Effector memory CD4-positive, alpha-beta T cell (primary cell): ENCODE measurements around the gene SH3PXD2B.
"Not testable (repeated sequence)": the region's sequence is repeated elsewhere in the genome, so short reads cannot be mapped to it uniquely, and the experiment has no call there.

ENCODE experiments used
- DNase-seq, 3 donors: peaks; one replicate each; pipeline ENCODE4 v3.0.0-alpha.2; 2020
- H3K27ac ChIP-seq: 2 replicates; pipeline ENCODE4 v1.7.0; 2013; ENCODE audit warnings: mild to moderate bottlenecking, low read length, moderate library complexity; ENCODE audit not compliant: insufficient read depth, poor library complexity, severe bottlenecking
- H3K27me3 ChIP-seq: replicated peaks from 2 replicates; pipeline ENCODE4 v1.7.0; 2013; ENCODE audit warnings: mild to moderate bottlenecking, low read length; ENCODE audit not compliant: insufficient read depth, control insufficient read depth, poor library complexity, severe bottlenecking
- H3K36me3 ChIP-seq: 2 replicates; pipeline ENCODE4 v1.7.0; 2013; ENCODE audit warnings: mild to moderate bottlenecking, low read length, moderate library complexity; ENCODE audit not compliant: control insufficient read depth, insufficient read depth
- H3K4me1 ChIP-seq: 2 replicates; pipeline ENCODE4 v1.7.0; 2013; ENCODE audit warnings: low read length, mild to moderate bottlenecking; ENCODE audit not compliant: control insufficient read depth, insufficient read depth, poor library complexity, severe bottlenecking
- H3K4me3 ChIP-seq: 2 replicates; pipeline ENCODE4 v1.7.0; 2013; ENCODE audit warnings: low read length, low read depth, mild to moderate bottlenecking; ENCODE audit not compliant: insufficient read depth, poor library complexity, severe bottlenecking
- H3K9me3 ChIP-seq: 2 replicates; pipeline ENCODE4 v1.7.0; 2013; ENCODE audit warnings: mild to moderate bottlenecking, low read length, moderate library complexity; ENCODE audit not compliant: control insufficient read depth

SH3PXD2B gene

GRCh38 chr5:172356527-172356926 lies 97.8 kb downstream of the SH3PXD2B start:
- Histone ChIP-seq H3K9me3 (no peaks in the 10 kb centered on the region), H3K27ac (no peak overlapping the region), H3K36me3 (no peaks in the 10 kb centered on the region), H3K4me3 (no peak overlapping the region), H3K4me1 (no peaks in the 10 kb centered on the region), H3K27me3 (no peaks in the 10 kb centered on the region)
- no peak for DNase-seq

- H3K4me1 ChIP-seq, result no peaks in the 10 kb centered on the region
- no peaks in the 10 kb centered on the region for H3K27me3 ChIP-seq
- no peak overlapping the region for H3K4me3 ChIP-seq
- DNase-seq, result no peak
- H3K9me3 ChIP-seq, result no peaks in the 10 kb centered on the region
- no peak overlapping the region for H3K27ac ChIP-seq
- no peaks in the 10 kb centered on the region for H3K36me3 ChIP-seq
Observed at GRCh38 chr5:172356047-172356446, 98.3 kb downstream of the SH3PXD2B start.

GRCh38 chr5:172353846-172354245 lies 100.5 kb downstream of the SH3PXD2B start:
- Histone ChIP-seq H3K4me1 (no peaks in the 10 kb centered on the region), H3K36me3 (no peaks in the 10 kb centered on the region), H3K4me3 (no peak overlapping the region), H3K27me3 (no peaks in the 10 kb centered on the region), H3K27ac (no peak overlapping the region), H3K9me3 (no peaks in the 10 kb centered on the region)
- DNase-seq, result no peak

- no peaks in the 10 kb centered on the region for H3K4me1 ChIP-seq
- H3K27me3 ChIP-seq, result no peaks in the 10 kb centered on the region
- H3K4me3 ChIP-seq, result no peak overlapping the region
- no peak overlapping the region for H3K27ac ChIP-seq
- no peaks in the 10 kb centered on the region for H3K9me3 ChIP-seq
- DNase-seq, result no peak
- no peaks in the 10 kb centered on the region for H3K36me3 ChIP-seq
Observed at GRCh38 chr5:172353271-172353812, 101.0 kb downstream of the SH3PXD2B start.

DNA sequence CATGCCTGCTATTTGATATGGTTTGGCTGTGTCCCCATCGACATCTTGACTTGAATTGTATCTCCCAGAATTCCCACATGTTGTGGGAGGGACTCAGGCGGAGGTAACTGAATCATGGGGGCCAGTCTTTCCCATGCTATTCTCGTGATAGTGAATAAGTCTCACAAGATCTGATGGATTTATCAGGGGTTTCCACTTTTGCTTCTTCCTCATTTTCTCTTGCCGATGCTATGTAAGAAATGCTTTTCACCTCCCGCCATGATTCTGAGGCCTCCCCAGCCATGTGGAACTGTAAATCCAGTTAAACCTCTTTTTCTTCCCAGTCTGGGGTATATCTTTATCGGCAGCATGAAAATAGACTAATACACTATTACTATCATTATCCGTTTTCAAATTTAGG lies 101.8 kb downstream of the SH3PXD2B start:
- not testable (repeated sequence) for H3K4me3 ChIP-seq, DNase-seq, H3K27ac ChIP-seq, H3K4me1 ChIP-seq, H3K9me3 ChIP-seq, H3K36me3 ChIP-seq, H3K27me3 ChIP-seq

DNA sequence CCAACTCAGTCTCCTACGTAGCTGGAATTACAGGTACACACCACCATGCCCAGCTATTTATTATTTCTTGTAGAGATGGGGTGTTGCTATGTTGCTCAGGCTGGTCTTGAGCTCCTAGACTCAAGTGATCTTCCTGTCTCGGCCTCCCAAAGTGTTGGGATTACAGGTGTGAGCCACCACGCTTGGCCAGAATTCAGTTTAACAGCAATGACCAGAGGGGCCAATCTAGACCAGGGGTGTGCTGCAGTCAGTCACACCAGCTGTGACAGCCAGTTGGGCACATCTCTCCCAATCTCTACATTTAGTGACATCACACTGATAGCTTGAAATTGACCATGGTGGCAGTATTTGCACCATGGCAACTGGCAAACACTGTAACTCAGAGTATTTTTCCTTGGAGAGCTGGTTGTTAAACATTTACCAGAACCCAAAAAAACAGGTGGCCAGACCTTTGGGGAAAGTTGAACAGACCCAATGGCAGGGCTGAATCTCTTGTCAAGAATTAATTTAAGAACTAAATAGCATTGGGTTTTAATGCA lies 103.0 kb downstream of the SH3PXD2B start:
- H3K27me3 ChIP-seq, result no peaks in the 10 kb centered on the region
- H3K4me3 ChIP-seq, result no peak overlapping the region
- H3K9me3 ChIP-seq, result no peaks in the 10 kb centered on the region
- no peaks in the 10 kb centered on the region for H3K36me3 ChIP-seq
- DNase-seq, result no peak
- H3K4me1 ChIP-seq, result no peaks in the 10 kb centered on the region
- H3K27ac ChIP-seq, result no peak overlapping the region

DNA sequence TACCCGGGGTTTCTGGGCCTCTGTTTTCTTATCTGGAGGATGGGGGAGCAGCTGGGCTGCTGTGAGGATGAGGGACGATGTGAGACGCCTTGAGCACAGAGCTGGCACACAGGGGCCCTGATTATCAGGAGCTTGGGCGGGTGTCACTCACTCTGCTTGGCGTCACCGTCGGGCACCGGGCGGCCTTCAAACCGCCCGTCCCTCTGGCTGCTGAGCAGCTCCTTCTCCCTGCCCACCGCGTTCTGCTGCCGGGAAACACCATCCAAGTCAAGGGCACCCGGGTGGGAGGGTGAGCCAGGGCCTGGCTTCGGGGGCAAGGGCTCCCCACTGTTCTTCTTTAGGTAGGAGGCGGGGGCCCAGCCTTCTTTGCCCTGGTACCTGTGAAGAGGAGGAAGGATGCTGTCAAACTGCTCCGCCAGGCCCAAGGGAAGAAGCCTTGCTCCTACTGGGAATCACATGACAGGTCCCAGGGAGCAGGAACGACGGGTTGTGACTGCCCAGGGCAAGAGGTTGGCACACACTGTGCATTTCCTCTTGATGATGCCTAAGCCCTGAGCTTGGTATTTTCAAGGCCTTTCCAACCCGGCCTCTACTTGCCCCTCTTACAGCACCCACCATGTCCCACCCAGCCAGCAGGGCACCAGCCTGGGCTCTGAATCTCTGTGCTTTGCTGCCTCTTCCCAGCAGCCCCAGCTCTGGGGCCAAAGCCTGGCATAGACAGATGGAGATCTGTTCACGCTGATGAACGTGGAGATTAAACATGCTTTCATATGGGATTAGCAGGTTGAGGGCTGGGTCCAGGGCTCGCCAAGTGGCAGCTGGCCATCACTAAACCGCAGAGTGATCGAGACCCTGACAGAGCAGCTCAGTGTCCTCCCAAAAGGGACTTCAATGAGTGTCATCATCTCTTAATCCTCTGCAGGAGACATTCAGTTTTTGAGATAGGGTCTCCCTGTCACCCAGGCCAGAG lies 103.8 kb downstream of the SH3PXD2B start:
- Histone ChIP-seq H3K4me3 (no peak overlapping the region), H3K27me3 (no peaks in the 10 kb centered on the region), H3K27ac (no peak overlapping the region), H3K36me3 (no peaks in the 10 kb centered on the region), H3K4me1 (no peaks in the 10 kb centered on the region), H3K9me3 (no peaks in the 10 kb centered on the region)
- no peak for DNase-seq

DNA sequence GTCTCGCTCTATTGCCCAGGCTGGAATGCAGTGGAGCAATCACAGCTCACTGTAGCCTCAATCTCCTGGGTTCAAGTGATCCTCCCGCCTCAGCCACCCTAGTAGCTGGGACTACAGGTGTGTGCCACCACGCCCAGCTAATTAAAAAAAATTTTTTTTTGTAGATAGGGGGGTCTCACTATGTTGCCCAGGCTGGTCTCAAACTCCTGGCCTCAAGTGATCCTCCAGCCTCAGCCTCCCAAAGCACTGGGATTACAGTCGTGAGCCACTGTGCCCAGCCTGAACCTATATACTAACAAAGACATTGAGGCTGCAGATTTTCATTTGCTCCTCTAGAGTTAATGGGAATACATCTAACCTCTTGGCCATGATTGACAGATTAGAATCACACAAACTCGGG lies 105.6 kb downstream of the SH3PXD2B start:
- not testable (repeated sequence) for H3K9me3 ChIP-seq, H3K27me3 ChIP-seq, H3K4me1 ChIP-seq, H3K4me3 ChIP-seq, H3K27ac ChIP-seq, DNase-seq, H3K36me3 ChIP-seq

DNA sequence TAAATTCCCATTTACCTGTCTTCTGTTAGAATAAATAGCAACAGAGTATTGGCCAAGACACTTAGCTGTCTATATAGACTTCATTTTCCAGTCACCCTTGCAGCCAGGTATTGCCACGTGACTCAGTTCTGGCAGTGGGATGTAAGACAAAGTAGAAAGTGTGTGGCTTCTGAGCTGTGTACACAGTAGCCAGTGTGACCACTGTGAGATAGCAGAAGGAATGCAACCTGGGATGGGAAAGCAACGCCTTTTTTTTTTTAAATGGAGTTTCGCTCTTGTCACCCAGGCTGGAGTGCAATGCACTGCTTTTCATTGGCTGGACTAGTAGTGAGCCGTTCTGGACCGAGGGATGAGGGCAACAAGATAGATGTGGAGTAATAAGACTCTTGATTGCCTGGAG lies 106.2 kb downstream of the SH3PXD2B start:
- H3K27ac ChIP-seq, result no peak overlapping the region
- no peak for DNase-seq
- H3K36me3 ChIP-seq, result no peaks in the 10 kb centered on the region
- no peaks in the 10 kb centered on the region for H3K4me1 ChIP-seq
- H3K4me3 ChIP-seq, result no peak overlapping the region
- no peaks in the 10 kb centered on the region for H3K9me3 ChIP-seq
- H3K27me3 ChIP-seq, result no peaks in the 10 kb centered on the region

DNA sequence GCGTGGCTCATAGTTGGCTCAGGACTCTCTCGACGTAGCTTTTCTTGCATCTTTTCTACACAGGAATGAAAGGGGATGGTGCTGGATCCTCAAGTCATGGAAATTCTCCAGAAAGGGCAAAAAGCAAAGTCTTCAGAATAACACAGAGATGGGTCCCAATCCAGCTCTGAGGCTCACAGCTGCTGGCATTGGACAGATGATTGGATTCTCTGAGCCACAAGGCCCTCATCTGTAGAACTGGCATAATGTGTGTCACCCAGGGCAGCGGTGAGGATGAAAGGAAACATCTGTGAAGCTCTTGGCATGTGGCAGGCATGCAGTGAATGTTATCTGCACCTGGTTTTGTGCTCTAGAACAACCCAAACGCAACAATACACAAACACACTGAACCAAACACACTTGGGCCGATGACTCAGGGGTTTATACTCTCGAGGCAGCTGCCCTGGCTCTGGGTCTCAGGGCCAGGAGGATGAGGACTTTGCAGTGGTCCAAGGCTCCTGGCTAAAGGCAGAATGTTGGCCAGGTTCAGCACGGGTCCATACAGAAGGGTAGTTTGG lies 106.8 kb downstream of the SH3PXD2B start:
- no peaks in the 10 kb centered on the region for H3K4me1 ChIP-seq
- no peaks in the 10 kb centered on the region for H3K36me3 ChIP-seq
- H3K27me3 ChIP-seq, result no peaks in the 10 kb centered on the region
- H3K4me3 ChIP-seq, result no peak overlapping the region
- H3K27ac ChIP-seq, result no peak overlapping the region
- no peak for DNase-seq
- H3K9me3 ChIP-seq, result no peaks in the 10 kb centered on the region
